Loucy (cell line): ENCODE results near the gene HEXD.

Experiments
- H2AFZ ChIP-seq: fragments of 200-600 bp; sonication (generic); 2 replicates; pipeline ENCODE4 v1.6.0; 2016; ENCODE audit warnings: antibody characterized with exemption, mild to moderate bottlenecking, low read length, moderate library complexity
- H3F3A ChIP-seq: fragments of 200-600 bp; 2 replicates; pipeline ENCODE4 v1.6.0; 2016; ENCODE audit warnings: antibody characterized with exemption, low read depth, mild to moderate bottlenecking
- H3K27me3 ChIP-seq: fragments of 200-600 bp; sonication (generic); 2 replicates; pipeline ENCODE4 v1.6.1; 2014; ENCODE audit warnings: low read length, mild to moderate bottlenecking; ENCODE audit not compliant: insufficient read depth, poor library complexity, severe bottlenecking
- H3K36me3 ChIP-seq: fragments of 200-600 bp; sonication (generic); 2 replicates; pipeline ENCODE4 v1.6.1; 2016; ENCODE audit warnings: low read length; ENCODE audit not compliant: insufficient read depth
- H3K4me1 ChIP-seq: fragments of 200-600 bp; sonication (generic); 2 replicates; pipeline ENCODE4 v1.5.1; 2014; ENCODE audit warnings: low read length, mild to moderate bottlenecking; ENCODE audit not compliant: insufficient read depth, poor library complexity, severe bottlenecking
- H3K4me2 ChIP-seq: fragments of 200-600 bp; sonication (generic); 2 replicates; pipeline ENCODE4 v1.6.0; 2014; ENCODE audit warnings: antibody characterized with exemption, low read length, low read depth, mild to moderate bottlenecking; ENCODE audit not compliant: poor library complexity, severe bottlenecking
- H3K4me3 ChIP-seq: fragments of 200-600 bp; sonication (generic); 2 replicates; pipeline ENCODE4 v1.5.1; 2014; ENCODE audit warnings: low read length, mild to moderate bottlenecking, mixed read lengths; ENCODE audit not compliant: poor library complexity, severe bottlenecking
- H3K79me2 ChIP-seq: fragments of 200-600 bp; sonication (generic); 2 replicates; pipeline ENCODE4 v1.6.1; 2014; ENCODE audit warnings: low read length; ENCODE audit not compliant: insufficient read depth
- H3K9ac ChIP-seq: fragments of 200-600 bp; sonication (generic); 2 replicates; pipeline ENCODE4 v1.6.0; 2014; ENCODE audit warnings: mild to moderate bottlenecking, low read depth, low read length, moderate library complexity; ENCODE audit not compliant: poor library complexity, severe bottlenecking
- H3K9me2 ChIP-seq: fragments of 200-600 bp; sonication (generic); replicated peaks from 2 replicates; pipeline ENCODE4 v1.6.1; 2016; ENCODE audit warnings: low read depth, low read length, mixed read lengths
- H3K9me3 ChIP-seq: fragments of 200-600 bp; sonication (generic); 2 replicates; pipeline ENCODE4 v1.6.1; 2014; ENCODE audit warnings: mild to moderate bottlenecking, antibody characterized with exemption, low read length, low read depth; ENCODE audit not compliant: insufficient read depth
- H4K20me1 ChIP-seq: fragments of 200-600 bp; sonication (generic); 2 replicates; pipeline ENCODE4 v1.6.0; 2014; ENCODE audit warnings: antibody characterized with exemption, low read length, mild to moderate bottlenecking; ENCODE audit not compliant: insufficient read depth, poor library complexity, severe bottlenecking
- EZH2phosphoT487 ChIP-seq: fragments of 200-600 bp; IDR thresholded peaks from 2 replicates; pipeline ENCODE4 v1.6.1; 2018; ENCODE audit warnings: antibody characterized with exemption, mild to moderate bottlenecking, moderate library complexity, borderline replicate concordance
- TF ChIP-seq, protein P1 (sequence below): fragments of 200-600 bp; sonication (generic); conservative IDR thresholded peaks from 2 replicates; pipeline ENCODE4 v1.5.1; 2014; ENCODE audit warnings: mild to moderate bottlenecking, antibody characterized with exemption, low read length

The HEXD gene

DNA sequence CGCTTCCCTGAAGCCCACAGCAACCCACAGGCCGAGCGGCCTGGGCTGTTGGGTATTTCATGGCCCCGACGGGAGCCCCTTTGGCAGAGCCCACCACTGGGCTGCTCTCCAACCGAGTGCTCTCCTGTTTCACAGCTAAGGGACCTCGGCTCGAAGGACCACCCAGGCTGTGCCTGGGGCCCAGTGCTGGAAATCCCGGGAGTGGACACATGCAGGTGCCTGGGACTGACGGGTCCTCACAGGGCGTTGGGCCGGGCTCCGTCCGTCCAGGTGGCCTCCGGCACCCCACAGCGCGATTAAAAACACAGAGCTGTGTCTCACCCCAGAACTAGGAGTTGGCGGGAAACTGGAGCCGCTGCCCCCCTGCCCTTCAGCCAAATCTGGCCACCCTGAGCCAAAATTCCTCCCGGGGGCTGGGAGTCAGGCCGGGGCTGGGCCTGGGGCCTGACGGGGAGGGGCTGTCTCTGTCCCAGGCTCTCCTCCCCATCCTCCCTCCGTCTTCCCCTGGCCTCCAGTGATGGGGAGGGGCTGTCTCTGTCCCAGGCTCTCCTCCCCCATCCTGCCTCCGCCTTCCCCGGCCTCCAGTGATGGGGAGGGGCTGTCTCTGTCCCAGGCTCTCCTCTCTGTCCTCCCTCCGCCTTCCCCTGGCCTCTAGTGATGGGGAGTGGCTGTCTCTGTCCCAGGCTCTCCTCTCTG, 32.4 kb upstream of the HEXD start:
- Histone ChIP-seq H3K9me3 (no peaks in the 10 kb centered on the region), H3K9me2 (no peaks in the 10 kb centered on the region), H3K4me1 (no peaks in the 10 kb centered on the region), H3K79me2 (no peaks in the 10 kb centered on the region), H3K9ac (no peak overlapping the region), H3K4me3 (no peak overlapping the region), H3K36me3 (no peaks in the 10 kb centered on the region), H3F3A (no peaks in the 10 kb centered on the region), H4K20me1 (no peaks in the 10 kb centered on the region), H2AFZ (no peak overlapping the region), H3K27me3 (no peaks in the 10 kb centered on the region), H3K4me2 (no peak overlapping the region)
- TF ChIP-seq, protein P1, sequence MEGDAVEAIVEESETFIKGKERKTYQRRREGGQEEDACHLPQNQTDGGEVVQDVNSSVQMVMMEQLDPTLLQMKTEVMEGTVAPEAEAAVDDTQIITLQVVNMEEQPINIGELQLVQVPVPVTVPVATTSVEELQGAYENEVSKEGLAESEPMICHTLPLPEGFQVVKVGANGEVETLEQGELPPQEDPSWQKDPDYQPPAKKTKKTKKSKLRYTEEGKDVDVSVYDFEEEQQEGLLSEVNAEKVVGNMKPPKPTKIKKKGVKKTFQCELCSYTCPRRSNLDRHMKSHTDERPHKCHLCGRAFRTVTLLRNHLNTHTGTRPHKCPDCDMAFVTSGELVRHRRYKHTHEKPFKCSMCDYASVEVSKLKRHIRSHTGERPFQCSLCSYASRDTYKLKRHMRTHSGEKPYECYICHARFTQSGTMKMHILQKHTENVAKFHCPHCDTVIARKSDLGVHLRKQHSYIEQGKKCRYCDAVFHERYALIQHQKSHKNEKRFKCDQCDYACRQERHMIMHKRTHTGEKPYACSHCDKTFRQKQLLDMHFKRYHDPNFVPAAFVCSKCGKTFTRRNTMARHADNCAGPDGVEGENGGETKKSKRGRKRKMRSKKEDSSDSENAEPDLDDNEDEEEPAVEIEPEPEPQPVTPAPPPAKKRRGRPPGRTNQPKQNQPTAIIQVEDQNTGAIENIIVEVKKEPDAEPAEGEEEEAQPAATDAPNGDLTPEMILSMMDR: no peak
- no peak for TF ChIP-seq EZH2phosphoT487

DNA sequence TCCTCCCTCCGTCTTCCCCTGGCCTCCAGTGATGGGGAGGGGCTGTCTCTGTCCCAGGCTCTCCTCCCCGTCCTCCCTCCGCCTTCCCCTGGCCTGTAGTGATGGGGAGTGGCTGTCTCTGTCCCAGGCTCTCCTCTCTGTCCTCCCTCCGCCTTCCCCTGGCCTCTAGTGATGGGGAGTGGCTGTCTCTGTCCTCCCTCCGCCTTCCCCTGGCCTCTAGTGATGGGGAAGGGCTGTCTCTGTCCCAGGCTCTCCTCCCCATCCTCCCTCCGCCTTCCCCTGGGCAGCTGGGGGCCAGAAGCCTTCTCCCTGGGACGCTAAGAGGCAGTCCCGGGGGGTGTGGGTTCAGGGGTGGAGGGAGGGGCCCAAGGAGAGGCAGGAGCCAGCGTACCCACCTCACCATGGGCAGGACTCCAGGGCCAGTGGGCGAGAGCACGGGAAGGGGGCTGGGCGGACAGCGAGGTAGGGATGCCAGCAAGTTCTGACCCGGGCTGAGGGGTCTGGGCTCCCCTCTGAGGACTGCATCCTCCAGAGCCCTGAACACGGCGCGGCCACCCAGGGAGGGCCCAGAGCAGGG, 31.8 kb upstream of the HEXD start:
- Histone ChIP-seq H3K4me3 (no peak overlapping the region), H3K9me3 (no peaks in the 10 kb centered on the region), H3K9ac (no peak overlapping the region), H3K4me1 (no peaks in the 10 kb centered on the region), H3K9me2 (no peaks in the 10 kb centered on the region), H3K79me2 (no peaks in the 10 kb centered on the region), H3K4me2 (no peak overlapping the region), H3K36me3 (no peaks in the 10 kb centered on the region), H3F3A (no peaks in the 10 kb centered on the region), H2AFZ (no peak overlapping the region), H3K27me3 (no peaks in the 10 kb centered on the region), H4K20me1 (no peaks in the 10 kb centered on the region)
- TF ChIP-seq, protein P1: no peak
- TF ChIP-seq EZH2phosphoT487: no peak

DNA sequence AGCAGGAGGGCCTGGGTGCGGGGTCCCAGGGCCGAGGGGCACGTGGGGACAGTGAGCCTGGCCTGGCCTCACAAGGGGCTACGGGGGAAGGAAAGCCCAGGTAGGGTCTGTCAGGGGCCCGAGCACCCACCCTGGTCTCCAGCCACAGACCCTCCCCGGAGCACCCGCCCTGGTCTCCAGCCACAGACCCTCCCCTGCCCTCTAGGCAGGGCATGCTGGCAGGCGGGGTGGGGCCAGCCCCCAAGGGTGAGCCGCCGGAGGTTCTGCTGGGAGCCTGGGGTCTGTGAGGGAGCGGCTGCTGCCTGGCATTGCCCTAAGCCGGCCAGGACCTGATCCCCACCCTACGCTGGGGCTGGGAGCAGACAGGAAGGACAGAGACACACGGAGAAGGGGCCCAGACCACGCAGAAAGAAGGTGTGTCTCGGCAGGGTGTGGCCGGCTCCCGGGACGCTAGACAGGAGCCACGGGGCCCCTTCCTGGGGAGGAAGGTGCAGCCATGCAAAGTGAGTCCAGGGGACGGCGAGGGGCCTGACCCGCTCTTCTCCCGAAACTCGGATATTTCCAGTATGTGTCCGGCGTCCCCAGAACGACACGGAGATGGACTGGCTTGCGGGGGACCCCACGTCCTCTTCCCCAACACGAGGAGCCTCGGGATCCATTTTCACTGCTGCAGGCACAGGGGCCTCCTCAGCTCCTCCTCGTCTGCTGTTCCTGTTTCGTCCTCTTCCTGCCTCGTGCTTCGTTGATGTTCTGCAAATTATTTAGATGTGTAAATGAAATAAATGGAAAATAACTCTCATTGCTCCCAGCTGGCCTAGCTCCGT, 31.1 kb upstream of the HEXD start:
- Histone ChIP-seq H3K27me3 (no peaks in the 10 kb centered on the region), H4K20me1 (no peaks in the 10 kb centered on the region), H3K4me1 (no peaks in the 10 kb centered on the region), H3K36me3 (no peaks in the 10 kb centered on the region), H3K9ac (no peak overlapping the region), H3K4me2 (no peak overlapping the region), H3K4me3 (no peak overlapping the region), H2AFZ (no peak overlapping the region), H3K79me2 (no peaks in the 10 kb centered on the region), H3F3A (no peaks in the 10 kb centered on the region), H3K9me2 (no peaks in the 10 kb centered on the region), H3K9me3 (no peaks in the 10 kb centered on the region)
- TF ChIP-seq EZH2phosphoT487: no peak
- TF ChIP-seq, protein P1: no peak
